GM12874 (cell line): Measurements from ENCODE around the gene PADI4.

Experiments
- TF ChIP-seq, protein P1 (sequence below): IDR thresholded peaks from 2 replicates; pipeline ENCODE4 v1.5.1; 2011; ENCODE audit warnings: low read depth, mild to moderate bottlenecking, control low read depth, low read length, moderate library complexity; ENCODE audit not compliant: insufficient read depth

PADI4 gene

DNA sequence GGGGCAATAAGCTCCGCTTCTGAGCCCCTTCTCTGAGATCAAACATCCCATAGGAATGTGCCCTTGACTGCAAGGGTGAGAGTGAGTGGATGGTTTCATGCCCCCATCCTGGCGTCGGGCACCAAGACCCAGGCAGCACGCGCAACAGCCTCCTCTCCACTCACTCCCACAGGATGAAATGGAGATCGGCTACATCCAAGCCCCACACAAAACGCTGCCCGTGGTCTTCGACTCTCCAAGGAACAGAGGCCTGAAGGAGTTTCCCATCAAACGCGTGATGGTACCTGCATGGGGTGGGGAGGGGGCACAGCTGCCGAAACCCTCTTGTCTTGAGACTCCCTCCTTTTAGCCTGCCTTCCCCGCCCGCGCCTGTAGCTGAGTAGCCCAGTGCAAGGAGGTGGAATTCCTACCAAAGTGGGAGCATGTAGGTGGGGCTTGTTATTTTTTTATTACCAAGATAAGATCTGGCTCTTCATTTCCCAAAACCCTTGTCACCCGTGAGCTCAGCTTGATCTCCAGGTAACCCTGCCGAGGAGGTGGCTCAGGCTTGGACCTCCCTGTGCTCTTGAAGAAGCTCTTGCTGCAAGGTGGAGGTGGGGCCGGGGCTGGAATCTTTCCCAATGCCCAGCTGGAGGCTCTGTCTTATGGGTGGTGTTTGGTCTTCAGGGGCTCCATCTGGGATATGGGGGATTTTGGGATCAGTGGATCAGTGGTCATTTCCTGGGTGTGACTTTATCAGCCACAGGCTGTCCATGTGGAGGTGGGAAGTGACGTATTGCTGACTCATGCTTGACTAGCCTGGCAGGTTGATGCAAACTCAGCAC lies 40.0 kb downstream of the PADI4 start:
- TF ChIP-seq, protein P1, sequence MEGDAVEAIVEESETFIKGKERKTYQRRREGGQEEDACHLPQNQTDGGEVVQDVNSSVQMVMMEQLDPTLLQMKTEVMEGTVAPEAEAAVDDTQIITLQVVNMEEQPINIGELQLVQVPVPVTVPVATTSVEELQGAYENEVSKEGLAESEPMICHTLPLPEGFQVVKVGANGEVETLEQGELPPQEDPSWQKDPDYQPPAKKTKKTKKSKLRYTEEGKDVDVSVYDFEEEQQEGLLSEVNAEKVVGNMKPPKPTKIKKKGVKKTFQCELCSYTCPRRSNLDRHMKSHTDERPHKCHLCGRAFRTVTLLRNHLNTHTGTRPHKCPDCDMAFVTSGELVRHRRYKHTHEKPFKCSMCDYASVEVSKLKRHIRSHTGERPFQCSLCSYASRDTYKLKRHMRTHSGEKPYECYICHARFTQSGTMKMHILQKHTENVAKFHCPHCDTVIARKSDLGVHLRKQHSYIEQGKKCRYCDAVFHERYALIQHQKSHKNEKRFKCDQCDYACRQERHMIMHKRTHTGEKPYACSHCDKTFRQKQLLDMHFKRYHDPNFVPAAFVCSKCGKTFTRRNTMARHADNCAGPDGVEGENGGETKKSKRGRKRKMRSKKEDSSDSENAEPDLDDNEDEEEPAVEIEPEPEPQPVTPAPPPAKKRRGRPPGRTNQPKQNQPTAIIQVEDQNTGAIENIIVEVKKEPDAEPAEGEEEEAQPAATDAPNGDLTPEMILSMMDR, result no peak

DNA sequence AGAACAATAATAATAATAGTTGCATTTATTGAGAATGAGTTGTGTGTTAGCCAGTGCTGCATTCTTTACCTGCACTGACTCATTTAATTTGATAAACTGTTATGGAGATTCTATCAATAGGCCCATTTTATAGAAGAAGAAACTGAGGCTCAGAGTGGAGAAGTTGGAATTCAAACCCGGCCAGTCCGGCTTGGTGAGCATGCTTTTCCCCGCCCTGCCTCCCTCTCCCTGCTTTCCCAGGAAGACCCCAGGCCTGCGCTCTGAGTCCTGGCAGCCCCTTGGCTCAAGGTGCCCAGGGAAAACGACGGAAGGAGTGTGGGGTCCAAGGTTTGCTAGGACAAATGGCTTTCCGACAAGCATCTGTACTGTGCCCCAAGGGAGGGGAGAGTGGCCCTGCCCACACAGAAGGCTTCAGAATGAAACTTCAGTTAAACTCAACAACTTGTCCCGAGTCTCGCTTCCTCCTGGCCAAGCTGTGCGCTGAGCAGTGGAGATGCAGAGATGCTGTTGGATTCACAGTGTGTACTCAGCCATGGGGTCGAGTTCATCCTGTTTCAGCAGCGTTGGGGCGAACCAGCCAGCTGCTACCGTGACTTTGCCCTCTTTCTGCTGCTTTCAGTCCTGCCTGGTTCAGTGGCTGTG lies 40.7 kb downstream of the PADI4 start:
- TF ChIP-seq, protein P1, result no peak

DNA sequence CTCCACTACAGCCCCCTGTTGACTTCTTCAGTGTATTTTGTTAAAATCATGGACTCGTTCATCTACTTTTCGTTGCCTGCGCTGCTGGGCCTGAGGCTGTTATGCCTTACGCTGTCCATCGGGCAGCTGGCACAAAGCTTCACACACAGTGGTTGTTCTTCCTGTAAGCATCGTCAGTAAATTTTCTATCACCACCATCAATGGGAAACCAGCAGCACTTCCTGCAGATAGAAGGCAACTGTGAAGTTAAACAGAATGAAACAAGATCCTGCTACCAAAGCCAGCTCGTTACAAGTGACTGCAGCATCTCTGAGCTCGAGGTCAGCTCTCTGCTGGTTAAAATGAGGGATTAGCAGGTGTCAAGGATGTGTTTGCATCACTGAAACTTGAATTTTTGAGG lies 42.1 kb downstream of the PADI4 start:
- TF ChIP-seq, protein P1, result no peak

DNA sequence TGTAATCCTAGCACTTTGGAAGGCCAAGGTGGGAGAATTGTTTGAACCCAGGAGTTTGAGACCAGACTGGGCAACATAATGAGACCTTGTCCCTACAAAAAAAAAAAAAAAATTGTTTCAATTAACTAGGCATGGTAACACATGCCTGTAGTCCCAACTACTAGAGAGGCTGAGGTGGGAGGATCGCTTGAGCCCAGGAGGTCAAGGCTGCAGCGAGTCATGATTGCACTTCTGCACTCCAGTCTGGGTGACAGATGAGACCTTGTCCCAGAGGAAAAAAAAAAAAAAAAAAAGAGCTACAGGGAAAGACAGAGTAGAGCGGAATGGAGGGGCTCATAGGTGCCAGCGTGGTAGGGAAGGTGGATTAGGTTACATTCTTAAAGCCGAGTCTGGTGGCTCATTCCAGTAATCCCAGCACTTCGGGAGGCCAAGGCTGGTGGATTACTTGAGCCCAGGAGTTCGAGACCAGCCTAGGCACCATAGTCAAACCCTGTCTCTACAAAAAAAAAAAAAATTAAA lies 43.0 kb downstream of the PADI4 start:
- TF ChIP-seq, protein P1, result no peak

DNA sequence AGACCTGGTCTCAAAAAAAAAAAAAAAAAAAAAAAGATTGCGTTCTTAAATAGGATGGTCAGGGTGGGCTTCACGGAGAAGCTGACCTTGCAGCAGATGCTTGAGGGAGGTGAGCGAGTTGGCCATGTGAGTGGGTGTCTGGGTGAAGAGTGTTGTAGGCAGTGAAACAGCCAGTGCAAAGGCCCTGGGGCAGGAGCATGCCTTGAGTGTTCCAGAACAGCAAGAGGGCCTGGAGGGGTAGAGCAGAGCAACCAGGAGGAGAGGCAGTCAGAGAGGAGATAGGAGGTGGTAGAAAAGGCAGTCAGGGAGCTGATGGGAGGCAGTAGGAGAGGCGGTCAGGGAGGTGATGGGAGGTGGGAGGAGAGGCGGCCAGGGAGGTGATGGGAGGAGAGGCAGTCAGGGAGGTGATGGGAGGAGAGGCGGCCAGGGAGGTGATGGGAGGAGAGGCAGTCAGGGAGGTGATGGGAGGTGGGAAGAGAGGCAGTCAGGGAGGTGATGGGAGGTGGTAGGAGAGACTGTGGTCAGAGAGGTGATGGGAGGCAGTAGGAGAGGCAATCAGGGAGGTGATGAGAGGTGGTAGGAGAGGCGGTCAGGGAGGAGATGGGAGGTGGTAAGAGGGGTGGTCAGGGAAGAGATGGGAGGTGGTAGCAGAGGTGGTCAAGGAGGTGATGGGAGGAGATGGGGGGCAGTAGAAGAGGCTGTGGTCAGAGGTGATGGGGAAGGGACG lies 43.8 kb downstream of the PADI4 start:
- TF ChIP-seq, protein P1, result no peak

DNA sequence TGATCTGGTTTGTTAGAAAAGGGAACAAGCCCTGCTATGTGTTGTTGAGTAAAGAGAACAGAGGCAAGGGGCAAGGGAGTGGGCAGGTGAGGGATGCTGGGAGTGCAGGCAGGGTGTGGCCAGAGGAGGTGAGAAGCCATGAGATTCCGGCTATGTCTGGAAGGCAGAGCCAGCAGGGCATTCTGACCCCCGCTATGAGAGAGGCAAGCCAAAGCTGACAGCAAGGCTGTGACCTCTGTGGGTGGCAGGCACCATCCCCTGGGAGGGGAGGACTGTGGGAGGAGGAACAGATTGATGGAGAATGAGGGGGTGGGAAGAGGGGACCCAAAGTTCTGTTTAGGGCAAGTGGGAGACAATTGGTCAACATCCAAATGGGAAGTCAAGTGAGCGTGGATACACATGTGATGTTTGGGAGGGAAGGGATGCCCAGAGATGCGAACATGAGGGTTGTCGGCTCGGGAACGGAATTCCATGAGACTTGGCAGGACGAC lies 44.5 kb downstream of the PADI4 start:
- TF ChIP-seq, protein P1, result no peak

DNA sequence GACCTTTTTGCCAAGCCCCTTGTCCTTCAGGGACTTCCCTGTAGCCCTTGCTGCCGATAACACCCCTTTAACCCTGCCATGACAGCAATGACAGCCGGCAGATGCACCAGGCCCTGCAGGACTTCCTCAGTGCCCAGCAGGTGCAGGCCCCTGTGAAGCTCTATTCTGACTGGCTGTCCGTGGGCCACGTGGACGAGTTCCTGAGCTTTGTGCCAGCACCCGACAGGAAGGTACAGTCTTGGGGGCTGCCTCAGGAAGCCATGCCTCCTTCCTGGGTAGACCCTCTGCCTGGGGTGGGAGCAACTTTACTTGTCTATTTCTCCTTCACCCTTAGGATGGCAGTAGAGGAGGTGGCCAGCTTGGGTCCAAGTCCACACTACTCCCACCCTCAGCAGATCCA lies 47.9 kb downstream of the PADI4 start:
- TF ChIP-seq, protein P1, result no peak
